Endothelial cell of umbilical vein (primary cell): ENCODE results near the gene ZKSCAN1. TPM values are rescaled to one million over a fixed set of nuclear protein-coding genes. Genes with fewer than 3 reads are reported as not detected.
"Not testable (repeated sequence)": the region's sequence is repeated elsewhere in the genome, so short reads cannot be mapped to it uniquely, and the experiment has no call there.

ENCODE experiments used
- BruUV-seq: library from RNA; stranded (reverse); fragments of 400-500 nt; replicated peaks from 2 replicates; lab custom pipeline; 2021; lab: Mats Ljungman, UMichigan
- CTCF ChIA-PET: fragments of 300-600, 350-600 bp; sonication (Branson Sonifier 250); formaldehyde crosslinking; loops from one replicate; lab custom pipeline; 2021; ENCODE audit warnings: antibody characterized with exemption, inconsistent platforms; lab: Charles Lee
- POLR2A ChIA-PET: fragments of 300-600, 350-600 bp; sonication (Branson Sonifier 250); formaldehyde crosslinking; loops from one replicate; lab custom pipeline; 2021; ENCODE audit warnings: antibody characterized with exemption, inconsistent platforms; lab: Charles Lee
- DNase-seq: peaks from one replicate; pipeline ENCODE4 v3.0.0-alpha.2; 2011; ENCODE audit warnings: low read depth, low spot score
- FAIRE-seq: peaks from 2 replicates; lab custom pipeline; 2011; peaks lifted over from hg19 to GRCh38; lab: Jason Lieb, UNC
- H2AFZ ChIP-seq: 2 replicates; pipeline ENCODE4 v1.6.0; 2012; ENCODE audit warnings: low read depth, low read length, control low read depth, inconsistent platforms
- H3K27ac ChIP-seq: 2 replicates; pipeline ENCODE4 v1.5.1; 2011; ENCODE audit warnings: low read depth, mild to moderate bottlenecking, control low read depth, low read length, moderate library complexity; ENCODE audit not compliant: insufficient read depth
- H3K27me3 ChIP-seq, 2 experiments: 2 replicates each; pipeline versions ENCODE4 v1.6.0 to v1.6.1; 2011; ENCODE audit warnings: low read length in 2 of 2, mixed read lengths in 1 of 2; ENCODE audit not compliant: control insufficient read depth in 2 of 2, insufficient read depth in 2 of 2
- H3K36me3 ChIP-seq, 2 experiments: 2 replicates in 1 of 2; 3 replicates in 1 of 2; pipeline ENCODE4 v1.5.1; 2011; ENCODE audit warnings: low read length in 2 of 2, mild to moderate bottlenecking in 1 of 2, moderate library complexity in 1 of 2; ENCODE audit not compliant: control insufficient read depth in 2 of 2, insufficient read depth in 2 of 2; ENCODE audit errors: extremely low read depth in 1 of 2
- H3K4me1 ChIP-seq: 3 replicates; pipeline ENCODE4 v1.5.1; 2011; ENCODE audit warnings: mild to moderate bottlenecking, low read length; ENCODE audit not compliant: control insufficient read depth, insufficient read depth; ENCODE audit errors: extremely low read depth
- H3K4me2 ChIP-seq: 2 replicates; pipeline ENCODE4 v1.6.1; 2011; ENCODE audit warnings: low read length, control low read depth, mixed read lengths; ENCODE audit not compliant: insufficient read depth
- H3K4me3 ChIP-seq, 3 experiments: fragments of 200-600 bp in 1 of 3; sonication (generic), shearing (Covaris generic) in 1 of 3; replicated peaks in 1 of 3; 2 replicates each; pipeline ENCODE4 v1.5.1; 2011 to 2016; ENCODE audit warnings: control low read depth in 3 of 3, low read length in 3 of 3, mild to moderate bottlenecking in 2 of 3, inconsistent platforms in 1 of 3, low read depth in 1 of 3, moderate library complexity in 1 of 3; ENCODE audit not compliant: insufficient read depth in 1 of 3
- H3K79me2 ChIP-seq: 2 replicates; pipeline ENCODE4 v1.6.0; 2012; ENCODE audit warnings: low read length, inconsistent platforms; ENCODE audit not compliant: control insufficient read depth, insufficient read depth
- H3K9ac ChIP-seq: replicated peaks from 2 replicates; pipeline ENCODE3; 2011; ENCODE audit warnings: low read length, control low read depth; ENCODE audit not compliant: insufficient read depth; ENCODE audit errors: extremely low read depth
- H3K9me1 ChIP-seq: replicated peaks from 3 replicates; pipeline ENCODE4 v1.6.0; 2011; ENCODE audit warnings: mild to moderate bottlenecking, low read length; ENCODE audit not compliant: control insufficient read depth, insufficient read depth; ENCODE audit errors: extremely low read depth
- H3K9me3 ChIP-seq: replicated peaks from 2 replicates; pipeline ENCODE4 v1.5.1; 2012; ENCODE audit warnings: low read length, inconsistent platforms; ENCODE audit not compliant: control insufficient read depth, insufficient read depth
- H4K20me1 ChIP-seq: replicated peaks from 2 replicates; pipeline ENCODE3; 2011; ENCODE audit warnings: mild to moderate bottlenecking, low read length; ENCODE audit not compliant: control insufficient read depth, insufficient read depth; ENCODE audit errors: extremely low read depth
- dilution Hi-C: fragments of 300-500 bp; cut with MboI; formaldehyde crosslinking; loops from one replicate; pipeline ENCODE4 v1.15.0; 2019; ENCODE audit warnings: low sequenced_read_pairs; ENCODE audit not compliant: extremely low pct_ligation_motif_present
- intact Hi-C: fragments of 100-400 bp; cut with micrococcal nuclease; formaldehyde crosslinking; loops from one replicate; pipeline ENCODE4 v1.10.0; 2022
- polyA plus RNA-seq, 4 experiments: library from polyadenylated mRNA; depleted of rRNA in 3 of 4; stranded (reverse) in 3 of 4; unstranded in 1 of 4; fragments of >200 nt; gene quantifications; 2 replicates each; pipeline versions ENCODE4 v1.2.1 to v1.2.3, GENCODE V29; 2011 to 2012; ENCODE audit warnings: missing spikeins in 1 of 4
- total RNA-seq: library from RNA; stranded (reverse); gene quantifications from 2 replicates; pipeline ENCODE4 v1.2.3, GENCODE V29; 2021
- TF ChIP-seq, protein P1 (sequence below), 2 donors: IDR thresholded peaks; 1 replicate in 1 of 2; 2 replicates in 1 of 2; pipeline ENCODE4 v1.5.1; 2011; ENCODE audit warnings: low read length in 2 of 2, mild to moderate bottlenecking in 2 of 2, moderate library complexity in 2 of 2, control low read depth in 1 of 2, inconsistent platforms in 1 of 2, low read depth in 1 of 2; ENCODE audit not compliant: insufficient read depth in 1 of 2; ENCODE audit errors: extremely low read depth in 1 of 2

ZKSCAN1 gene
- total and polyA plus RNA-seq, 2 donors (not counting 3 experiments of a cell fraction or from before 2014, with no cell fraction given): 12.3 to 57.8 TPM

DNA sequence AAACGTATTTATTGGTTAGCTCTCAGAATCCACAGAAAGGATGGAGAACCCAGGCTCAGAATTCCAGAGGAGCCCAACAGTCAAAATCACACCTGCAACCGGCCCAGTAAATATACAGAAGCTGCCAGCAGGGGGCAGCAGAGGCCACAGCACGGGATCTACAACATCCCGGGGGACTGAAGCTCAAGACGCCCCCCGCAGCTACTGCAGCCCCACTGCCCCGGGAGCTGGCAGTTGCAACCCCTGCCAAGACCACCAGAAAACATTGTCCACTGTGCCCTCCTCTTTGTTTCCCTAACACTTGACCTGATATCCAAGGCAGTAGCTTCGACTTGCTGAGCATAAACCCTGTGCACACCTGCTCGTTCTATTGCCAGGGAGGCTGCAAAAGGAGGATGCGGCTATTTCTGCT is 35.6 kb upstream of the ZKSCAN1 start:
- H3K4me1 ChIP-seq, BruUV-seq, H3K27ac ChIP-seq, H4K20me1 ChIP-seq, H3K9me3 ChIP-seq, H3K36me3 ChIP-seq, H3K27me3 ChIP-seq, H2AFZ ChIP-seq, POLR2A ChIA-PET, H3K4me2 ChIP-seq, dilution Hi-C loops, H3K4me3 ChIP-seq, H3K9me1 ChIP-seq, H3K9ac ChIP-seq, H3K79me2 ChIP-seq: not testable (repeated sequence)
- intact Hi-C loops: loop anchor here (1.0 to 5.0 kb wide), 3 partner anchors 11 to 72 kb away; no protein-coding TSS in a partner anchor
- FAIRE-seq (peak; percentile 92), DNase-seq (peak; percentile 11)
- TF ChIP-seq, protein P1, sequence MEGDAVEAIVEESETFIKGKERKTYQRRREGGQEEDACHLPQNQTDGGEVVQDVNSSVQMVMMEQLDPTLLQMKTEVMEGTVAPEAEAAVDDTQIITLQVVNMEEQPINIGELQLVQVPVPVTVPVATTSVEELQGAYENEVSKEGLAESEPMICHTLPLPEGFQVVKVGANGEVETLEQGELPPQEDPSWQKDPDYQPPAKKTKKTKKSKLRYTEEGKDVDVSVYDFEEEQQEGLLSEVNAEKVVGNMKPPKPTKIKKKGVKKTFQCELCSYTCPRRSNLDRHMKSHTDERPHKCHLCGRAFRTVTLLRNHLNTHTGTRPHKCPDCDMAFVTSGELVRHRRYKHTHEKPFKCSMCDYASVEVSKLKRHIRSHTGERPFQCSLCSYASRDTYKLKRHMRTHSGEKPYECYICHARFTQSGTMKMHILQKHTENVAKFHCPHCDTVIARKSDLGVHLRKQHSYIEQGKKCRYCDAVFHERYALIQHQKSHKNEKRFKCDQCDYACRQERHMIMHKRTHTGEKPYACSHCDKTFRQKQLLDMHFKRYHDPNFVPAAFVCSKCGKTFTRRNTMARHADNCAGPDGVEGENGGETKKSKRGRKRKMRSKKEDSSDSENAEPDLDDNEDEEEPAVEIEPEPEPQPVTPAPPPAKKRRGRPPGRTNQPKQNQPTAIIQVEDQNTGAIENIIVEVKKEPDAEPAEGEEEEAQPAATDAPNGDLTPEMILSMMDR (IDR thresholded peaks at IDR 0.05; ENCODE audit: extremely low read depth in 1 of 2, insufficient read depth in 1 of 2, low read depth in 1 of 2, low read length in 2 of 2): peak; percentile 41 to 52
- CTCF ChIA-PET: interaction anchor here (0.6 to 3.2 kb wide), 12 partner anchors 11 to 153 kb away, joined by 3 to 49 read pairs (median 6); partner anchors contain the start of gene GJC3

GRCh38 chr7:99980448-99980872 is 34.9 kb upstream of the ZKSCAN1 start:
- FAIRE-seq, H3K4me1 ChIP-seq, BruUV-seq, H3K27me3 ChIP-seq, H3K4me3 ChIP-seq, H3K36me3 ChIP-seq, H3K27ac ChIP-seq, intact Hi-C loops, H3K9me1 ChIP-seq, H2AFZ ChIP-seq, dilution Hi-C loops, H3K9me3 ChIP-seq, H3K9ac ChIP-seq, POLR2A ChIA-PET, DNase-seq, H3K4me2 ChIP-seq, H3K79me2 ChIP-seq, H4K20me1 ChIP-seq: not testable (repeated sequence)
- CTCF ChIA-PET: interaction anchor here (0.6 to 3.2 kb wide), 11 partner anchors 10 to 1310 kb away, joined by 3 to 49 read pairs (median 7); partner anchors contain the start of gene GJC3

- H3K4me1 ChIP-seq, FAIRE-seq, H3K79me2 ChIP-seq, H3K27me3 ChIP-seq, intact Hi-C loops, H3K9ac ChIP-seq, H2AFZ ChIP-seq, H3K36me3 ChIP-seq, H3K9me1 ChIP-seq, H4K20me1 ChIP-seq, DNase-seq, H3K4me2 ChIP-seq, H3K4me3 ChIP-seq, BruUV-seq, H3K27ac ChIP-seq, H3K9me3 ChIP-seq, dilution Hi-C loops, POLR2A ChIA-PET: not testable (repeated sequence)
- CTCF ChIA-PET: interaction anchor here (0.6 kb wide), 1 partner anchor 1310 kb away, joined by 7 read pairs; no protein-coding TSS in a partner anchor
These were observed 34.3 kb upstream of the ZKSCAN1 start for GRCh38 chr7:99981066-99981465.
